Measurements from ENCODE around the gene SDF4. TPM values are rescaled to one million over a fixed set of nuclear protein-coding genes. Genes with fewer than 3 reads are reported as not detected.

Gene SDF4
- total and polyA plus RNA-seq, 2 experiments from 2014 or later: 45.0 to 62.6 TPM

DNA sequence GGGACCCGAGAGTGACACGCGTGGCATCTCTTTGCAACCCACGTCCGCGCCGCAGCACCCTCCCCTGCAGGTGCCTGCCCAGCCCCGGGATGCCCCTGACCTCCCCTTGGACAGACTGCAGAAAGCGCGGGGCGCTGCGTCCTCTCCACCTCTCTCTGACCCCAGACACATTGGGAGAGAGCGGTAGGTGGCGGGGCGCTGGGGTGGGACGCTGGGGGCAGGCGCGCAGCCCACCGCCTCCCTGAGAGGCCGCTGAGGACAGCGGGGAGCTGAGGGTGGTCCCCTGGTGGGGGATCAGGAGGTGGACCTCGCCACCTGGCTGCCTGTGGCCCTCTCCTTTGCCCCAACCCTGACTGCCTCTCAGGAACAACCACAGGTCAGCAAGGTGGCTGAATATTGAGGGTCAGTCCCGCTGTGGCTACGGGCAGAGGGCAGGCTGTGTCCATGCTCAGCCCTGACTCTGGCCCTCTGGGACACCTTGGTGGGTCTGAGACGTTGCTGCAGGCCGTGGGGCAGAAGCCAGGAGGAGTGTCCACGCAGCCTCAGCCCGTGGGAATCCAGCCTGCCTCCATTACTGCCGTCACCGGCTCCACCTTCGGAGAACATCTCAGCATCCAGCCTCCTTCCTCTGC, 42.6 kb upstream of the SDF4 start:
- H3K4me2 ChIP-seq: peak overlapping the region; percentile 89
- DNase-seq (ENCODE audit: low spot score) (no peak), ATAC-seq (peak; percentile 71)
- H2AFZ ChIP-seq: peak overlapping the region; percentile 88
- Mint-ChIP-seq H3K36me3 (ENCODE audit: low read depth) (peaks cover 11% of the 10 kb centered on the region; the same call in 2 of the 3 replicates), H3K4me3 (peak overlapping the region; percentile 66), H3K27me3 (ENCODE audit: insufficient read depth, low read depth, poor library complexity) (peaks cover 18% of the 10 kb centered on the region), H3K9me3 (peaks cover 3% of the 10 kb centered on the region; the same call in 1 of the 3 replicates), H3K4me1 (peaks cover 25% of the 10 kb centered on the region), H3K27ac (no peak overlapping the region)
- TF ChIP-seq, protein P1, sequence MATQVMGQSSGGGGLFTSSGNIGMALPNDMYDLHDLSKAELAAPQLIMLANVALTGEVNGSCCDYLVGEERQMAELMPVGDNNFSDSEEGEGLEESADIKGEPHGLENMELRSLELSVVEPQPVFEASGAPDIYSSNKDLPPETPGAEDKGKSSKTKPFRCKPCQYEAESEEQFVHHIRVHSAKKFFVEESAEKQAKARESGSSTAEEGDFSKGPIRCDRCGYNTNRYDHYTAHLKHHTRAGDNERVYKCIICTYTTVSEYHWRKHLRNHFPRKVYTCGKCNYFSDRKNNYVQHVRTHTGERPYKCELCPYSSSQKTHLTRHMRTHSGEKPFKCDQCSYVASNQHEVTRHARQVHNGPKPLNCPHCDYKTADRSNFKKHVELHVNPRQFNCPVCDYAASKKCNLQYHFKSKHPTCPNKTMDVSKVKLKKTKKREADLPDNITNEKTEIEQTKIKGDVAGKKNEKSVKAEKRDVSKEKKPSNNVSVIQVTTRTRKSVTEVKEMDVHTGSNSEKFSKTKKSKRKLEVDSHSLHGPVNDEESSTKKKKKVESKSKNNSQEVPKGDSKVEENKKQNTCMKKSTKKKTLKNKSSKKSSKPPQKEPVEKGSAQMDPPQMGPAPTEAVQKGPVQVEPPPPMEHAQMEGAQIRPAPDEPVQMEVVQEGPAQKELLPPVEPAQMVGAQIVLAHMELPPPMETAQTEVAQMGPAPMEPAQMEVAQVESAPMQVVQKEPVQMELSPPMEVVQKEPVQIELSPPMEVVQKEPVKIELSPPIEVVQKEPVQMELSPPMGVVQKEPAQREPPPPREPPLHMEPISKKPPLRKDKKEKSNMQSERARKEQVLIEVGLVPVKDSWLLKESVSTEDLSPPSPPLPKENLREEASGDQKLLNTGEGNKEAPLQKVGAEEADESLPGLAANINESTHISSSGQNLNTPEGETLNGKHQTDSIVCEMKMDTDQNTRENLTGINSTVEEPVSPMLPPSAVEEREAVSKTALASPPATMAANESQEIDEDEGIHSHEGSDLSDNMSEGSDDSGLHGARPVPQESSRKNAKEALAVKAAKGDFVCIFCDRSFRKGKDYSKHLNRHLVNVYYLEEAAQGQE (IDR thresholded peaks at IDR 0.05; ENCODE audit: unreplicated experiment): no peak
- TF ChIP-seq EZH2phosphoT487 (IDR thresholded peaks at IDR 0.05; ENCODE audit: unreplicated experiment): no peak
- TF ChIP-seq CREB1 (CRISPR knock-in tag; IDR thresholded peaks at IDR 0.05; ENCODE audit: low read depth): no peak
- no peak for TF ChIP-seq NANOG (IDR thresholded peaks at IDR 0.05; ENCODE audit: borderline replicate concordance)
- TF ChIP-seq EZH2 (IDR thresholded peaks at IDR 0.05; ENCODE audit: low read depth, unreplicated experiment): no peak
- TF ChIP-seq, protein P2, sequence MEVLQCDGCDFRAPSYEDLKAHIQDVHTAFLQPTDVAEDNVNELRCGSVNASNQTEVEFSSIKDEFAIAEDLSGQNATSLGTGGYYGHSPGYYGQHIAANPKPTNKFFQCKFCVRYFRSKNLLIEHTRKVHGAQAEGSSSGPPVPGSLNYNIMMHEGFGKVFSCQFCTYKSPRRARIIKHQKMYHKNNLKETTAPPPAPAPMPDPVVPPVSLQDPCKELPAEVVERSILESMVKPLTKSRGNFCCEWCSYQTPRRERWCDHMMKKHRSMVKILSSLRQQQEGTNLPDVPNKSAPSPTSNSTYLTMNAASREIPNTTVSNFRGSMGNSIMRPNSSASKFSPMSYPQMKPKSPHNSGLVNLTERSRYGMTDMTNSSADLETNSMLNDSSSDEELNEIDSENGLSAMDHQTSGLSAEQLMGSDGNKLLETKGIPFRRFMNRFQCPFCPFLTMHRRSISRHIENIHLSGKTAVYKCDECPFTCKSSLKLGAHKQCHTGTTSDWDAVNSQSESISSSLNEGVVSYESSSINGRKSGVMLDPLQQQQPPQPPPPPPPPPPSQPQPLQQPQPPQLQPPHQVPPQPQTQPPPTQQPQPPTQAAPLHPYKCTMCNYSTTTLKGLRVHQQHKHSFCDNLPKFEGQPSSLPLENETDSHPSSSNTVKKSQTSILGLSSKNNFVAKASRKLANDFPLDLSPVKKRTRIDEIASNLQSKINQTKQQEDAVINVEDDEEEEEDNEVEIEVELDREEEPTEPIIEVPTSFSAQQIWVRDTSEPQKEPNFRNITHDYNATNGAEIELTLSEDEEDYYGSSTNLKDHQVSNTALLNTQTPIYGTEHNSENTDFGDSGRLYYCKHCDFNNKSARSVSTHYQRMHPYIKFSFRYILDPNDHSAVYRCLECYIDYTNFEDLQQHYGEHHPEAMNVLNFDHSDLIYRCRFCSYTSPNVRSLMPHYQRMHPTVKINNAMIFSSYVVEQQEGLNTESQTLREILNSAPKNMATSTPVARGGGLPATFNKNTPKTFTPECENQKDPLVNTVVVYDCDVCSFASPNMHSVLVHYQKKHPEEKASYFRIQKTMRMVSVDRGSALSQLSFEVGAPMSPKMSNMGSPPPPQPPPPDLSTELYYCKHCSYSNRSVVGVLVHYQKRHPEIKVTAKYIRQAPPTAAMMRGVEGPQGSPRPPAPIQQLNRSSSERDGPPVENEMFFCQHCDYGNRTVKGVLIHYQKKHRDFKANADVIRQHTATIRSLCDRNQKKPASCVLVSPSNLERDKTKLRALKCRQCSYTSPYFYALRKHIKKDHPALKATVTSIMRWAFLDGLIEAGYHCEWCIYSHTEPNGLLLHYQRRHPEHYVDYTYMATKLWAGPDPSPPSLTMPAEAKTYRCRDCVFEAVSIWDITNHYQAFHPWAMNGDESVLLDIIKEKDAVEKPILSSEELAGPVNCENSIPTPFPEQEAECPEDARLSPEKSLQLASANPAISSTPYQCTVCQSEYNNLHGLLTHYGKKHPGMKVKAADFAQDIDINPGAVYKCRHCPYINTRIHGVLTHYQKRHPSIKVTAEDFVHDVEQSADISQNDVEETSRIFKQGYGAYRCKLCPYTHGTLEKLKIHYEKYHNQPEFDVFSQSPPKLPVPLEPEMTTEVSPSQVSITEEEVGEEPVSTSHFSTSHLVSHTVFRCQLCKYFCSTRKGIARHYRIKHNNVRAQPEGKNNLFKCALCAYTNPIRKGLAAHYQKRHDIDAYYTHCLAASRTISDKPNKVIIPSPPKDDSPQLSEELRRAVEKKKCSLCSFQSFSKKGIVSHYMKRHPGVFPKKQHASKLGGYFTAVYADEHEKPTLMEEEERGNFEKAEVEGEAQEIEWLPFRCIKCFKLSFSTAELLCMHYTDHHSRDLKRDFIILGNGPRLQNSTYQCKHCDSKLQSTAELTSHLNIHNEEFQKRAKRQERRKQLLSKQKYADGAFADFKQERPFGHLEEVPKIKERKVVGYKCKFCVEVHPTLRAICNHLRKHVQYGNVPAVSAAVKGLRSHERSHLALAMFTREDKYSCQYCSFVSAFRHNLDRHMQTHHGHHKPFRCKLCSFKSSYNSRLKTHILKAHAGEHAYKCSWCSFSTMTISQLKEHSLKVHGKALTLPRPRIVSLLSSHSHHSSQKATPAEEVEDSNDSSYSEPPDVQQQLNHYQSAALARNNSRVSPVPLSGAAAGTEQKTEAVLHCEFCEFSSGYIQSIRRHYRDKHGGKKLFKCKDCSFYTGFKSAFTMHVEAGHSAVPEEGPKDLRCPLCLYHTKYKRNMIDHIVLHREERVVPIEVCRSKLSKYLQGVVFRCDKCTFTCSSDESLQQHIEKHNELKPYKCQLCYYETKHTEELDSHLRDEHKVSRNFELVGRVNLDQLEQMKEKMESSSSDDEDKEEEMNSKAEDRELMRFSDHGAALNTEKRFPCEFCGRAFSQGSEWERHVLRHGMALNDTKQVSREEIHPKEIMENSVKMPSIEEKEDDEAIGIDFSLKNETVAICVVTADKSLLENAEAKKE (CRISPR knock-in tag; IDR thresholded peaks at IDR 0.05): no peak
- no peak for TF ChIP-seq JUNB (IDR thresholded peaks at IDR 0.05; ENCODE audit: unreplicated experiment)
- no peak for TF ChIP-seq POLR2AphosphoS5 (IDR thresholded peaks at IDR 0.05; ENCODE audit: low read depth)
- no peak for TF ChIP-seq STAT1 (IDR thresholded peaks at IDR 0.05; ENCODE audit: unreplicated experiment)
- TF ChIP-seq ZNF114 (CRISPR knock-in tag; IDR thresholded peaks at IDR 0.05): no peak
- TF ChIP-seq, protein P3, sequence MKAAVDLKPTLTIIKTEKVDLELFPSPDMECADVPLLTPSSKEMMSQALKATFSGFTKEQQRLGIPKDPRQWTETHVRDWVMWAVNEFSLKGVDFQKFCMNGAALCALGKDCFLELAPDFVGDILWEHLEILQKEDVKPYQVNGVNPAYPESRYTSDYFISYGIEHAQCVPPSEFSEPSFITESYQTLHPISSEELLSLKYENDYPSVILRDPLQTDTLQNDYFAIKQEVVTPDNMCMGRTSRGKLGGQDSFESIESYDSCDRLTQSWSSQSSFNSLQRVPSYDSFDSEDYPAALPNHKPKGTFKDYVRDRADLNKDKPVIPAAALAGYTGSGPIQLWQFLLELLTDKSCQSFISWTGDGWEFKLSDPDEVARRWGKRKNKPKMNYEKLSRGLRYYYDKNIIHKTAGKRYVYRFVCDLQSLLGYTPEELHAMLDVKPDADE (IDR thresholded peaks at IDR 0.05): no peak
- TF ChIP-seq, protein P4, sequence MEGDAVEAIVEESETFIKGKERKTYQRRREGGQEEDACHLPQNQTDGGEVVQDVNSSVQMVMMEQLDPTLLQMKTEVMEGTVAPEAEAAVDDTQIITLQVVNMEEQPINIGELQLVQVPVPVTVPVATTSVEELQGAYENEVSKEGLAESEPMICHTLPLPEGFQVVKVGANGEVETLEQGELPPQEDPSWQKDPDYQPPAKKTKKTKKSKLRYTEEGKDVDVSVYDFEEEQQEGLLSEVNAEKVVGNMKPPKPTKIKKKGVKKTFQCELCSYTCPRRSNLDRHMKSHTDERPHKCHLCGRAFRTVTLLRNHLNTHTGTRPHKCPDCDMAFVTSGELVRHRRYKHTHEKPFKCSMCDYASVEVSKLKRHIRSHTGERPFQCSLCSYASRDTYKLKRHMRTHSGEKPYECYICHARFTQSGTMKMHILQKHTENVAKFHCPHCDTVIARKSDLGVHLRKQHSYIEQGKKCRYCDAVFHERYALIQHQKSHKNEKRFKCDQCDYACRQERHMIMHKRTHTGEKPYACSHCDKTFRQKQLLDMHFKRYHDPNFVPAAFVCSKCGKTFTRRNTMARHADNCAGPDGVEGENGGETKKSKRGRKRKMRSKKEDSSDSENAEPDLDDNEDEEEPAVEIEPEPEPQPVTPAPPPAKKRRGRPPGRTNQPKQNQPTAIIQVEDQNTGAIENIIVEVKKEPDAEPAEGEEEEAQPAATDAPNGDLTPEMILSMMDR (conservative IDR thresholded peaks at IDR 0.05; ENCODE audit: low read depth in 2 of 2): no peak
- TF ChIP-seq ZNF331 (CRISPR knock-in tag; IDR thresholded peaks at IDR 0.05; ENCODE audit: low read depth): no peak
- no peaks in the 10 kb centered on the region for H3K9me2 ChIP-seq (ENCODE audit: insufficient read depth)
- H3K4me1 ChIP-seq (ENCODE audit: insufficient read depth): no peaks in the 10 kb centered on the region; the same call in 1 of the 2 replicates
- H3K27ac ChIP-seq (ENCODE audit: low read depth): no peak overlapping the region
- peaks cover 39% of the 10 kb centered on the region for H3K79me2 ChIP-seq (replicated peaks; ENCODE audit: insufficient read depth)
- H4K20me1 ChIP-seq (replicated peaks; ENCODE audit: insufficient read depth): peaks cover 18% of the 10 kb centered on the region
- H3K4me3 ChIP-seq: peak overlapping the region; percentile 74
- no peaks in the 10 kb centered on the region for H3K36me3 ChIP-seq (ENCODE audit: insufficient read depth)
- H3K27me3 ChIP-seq (ENCODE audit: insufficient read depth): no peaks in the 10 kb centered on the region
- no peaks in the 10 kb centered on the region for H3F3A ChIP-seq (replicated peaks; ENCODE audit: low read depth)
